ENCODE data around the gene CAPZA2. TPM values are rescaled to one million over a fixed set of nuclear protein-coding genes. Genes with fewer than 3 reads are reported as not detected.

CAPZA2 gene
- total and polyA plus RNA-seq, 9 of the 15 experiments (the other 6 are each of a cell fraction or from before 2014, with no cell fraction given), result 67.0 to 524 (median 176) TPM

- TF ChIP-seq ZNF592 (IDR thresholded peaks at IDR 0.05), result peak; percentile 91
- no peak; the same call in 1 of the 2 replicates for TF ChIP-seq MBD2 (IDR thresholded peaks at IDR 0.05; ENCODE audit: borderline replicate concordance, low read depth)
Observed at GRCh38 chr7:116950889-116951351, 88.5 kb downstream of the CAPZA2 start (continued).

DNA sequence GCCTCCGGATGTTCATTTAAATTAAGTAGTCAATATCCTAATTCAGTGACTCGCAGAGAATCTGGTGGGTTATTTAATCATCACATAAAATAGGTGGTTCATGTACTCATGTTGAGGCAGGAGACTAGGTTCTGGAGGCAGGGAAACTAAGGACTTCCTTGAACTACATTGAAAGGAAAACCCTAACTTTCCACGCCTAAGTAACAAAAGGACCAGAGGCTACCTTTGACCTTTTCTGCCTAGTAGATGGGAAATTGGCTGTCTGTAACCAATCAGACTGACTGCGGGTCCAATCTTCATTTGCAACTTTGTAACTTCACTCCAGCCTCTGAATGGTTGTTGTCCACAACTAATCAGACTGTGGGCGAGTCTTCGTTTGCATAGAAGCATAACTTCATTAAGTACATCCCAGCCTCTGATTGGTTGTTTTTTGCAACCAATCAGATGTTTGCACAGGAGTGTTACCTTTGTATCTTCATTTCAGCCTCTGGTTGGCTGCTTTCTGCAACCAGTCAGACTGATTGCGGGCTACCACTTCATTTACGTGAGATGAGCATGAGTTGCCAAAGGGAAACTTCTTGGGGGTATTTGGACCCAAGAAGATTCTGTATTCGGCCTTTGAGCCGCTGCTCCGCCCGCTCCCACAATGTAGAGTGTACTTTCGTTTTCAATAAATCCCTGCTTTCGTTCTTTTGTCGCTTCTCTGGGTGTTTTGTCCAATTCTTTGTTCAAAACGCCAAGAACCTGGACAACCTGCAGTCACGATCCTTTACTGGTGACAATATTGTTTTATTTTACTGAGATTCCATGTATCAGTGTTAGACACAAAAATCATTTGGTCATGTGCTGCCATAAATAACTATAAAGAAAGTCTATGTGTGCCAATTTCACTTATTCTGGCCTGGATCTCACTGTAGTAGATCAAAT, 89.2 kb downstream of the CAPZA2 start:
- Histone ChIP-seq H3K36me3 (ENCODE audit: control insufficient read depth, insufficient read depth, low read length) (peaks cover 7% of the 10 kb centered on the region; the same call in 1 of the 3 replicates), H3K27me3 (ENCODE audit: control insufficient read depth in 2 of 2, insufficient read depth in 2 of 2, low read length in 2 of 2) (no peaks in the 10 kb centered on the region), H3K79me2 (ENCODE audit: control insufficient read depth, insufficient read depth, low read length) (peaks cover 31% of the 10 kb centered on the region), H3K4me3 (peak overlapping the region; percentile 31), H3K9me3 (replicated peaks; ENCODE audit: control insufficient read depth, insufficient read depth, low read depth, low read length) (no peaks in the 10 kb centered on the region), H3K4me2 (ENCODE audit: insufficient read depth, low read length) (peak overlapping the region; percentile 75), H3K9me1 (ENCODE audit: control insufficient read depth, insufficient read depth, low read length) (no peaks in the 10 kb centered on the region), H4K20me1 (replicated peaks; ENCODE audit: control insufficient read depth, insufficient read depth, low read length) (no peaks in the 10 kb centered on the region), H3K9ac (ENCODE audit: insufficient read depth in 1 of 2, low read depth in 2 of 2, low read length in 2 of 2) (peak overlapping the region; percentile 13 to 96; a peak in 3 of 4 replicates), H3K4me1 (replicated peaks in 1 of 2; ENCODE audit: control insufficient read depth in 2 of 2, insufficient read depth in 2 of 2, low read length in 2 of 2) (peaks cover 27 to 54% of the 10 kb centered on the region in 2 experiments), H2AFZ (ENCODE audit: low read depth, low read length) (peak overlapping the region; percentile 98), H3K27ac (ENCODE audit: extremely low read depth, low read depth, low read length) (peak overlapping the region; percentile 95)
- in situ Hi-C loops (cut with MboI), result loop anchor here (25.0 kb wide), 1 partner anchor 1236 kb away; the partner anchor contains the start of gene LSM8
- peak; percentile 75 to 96 (median 82) for DNase-seq (ENCODE audit: extremely low read depth in 1 of 4, low spot score in 3 of 4)
- CTCF ChIA-PET (ENCODE audit: low intra/inter-chr PET ratio), result no interaction called here
- intact Hi-C loops (cut with micrococcal nuclease), result loop anchor here (1.0 to 10.0 kb wide), 5 partner anchors 74 to 1233 kb away; partner anchors contain the start of genes LSM8 and TES
- ATAC-seq, result peak; percentile 66
- BruUV-seq (replicated peaks), result no TSS peak
- POLR2A ChIA-PET, result interaction anchor here (0.7 to 5.0 kb wide), 5 partner anchors 8 to 95 kb away, joined by 3 to 40 read pairs (median 3); no protein-coding TSS in a partner anchor
- WGBS (ENCODE audit: insufficient coverage, low coverage, missing lambda C conversion rate), result 9% methylated on average over 17 of the region's 17 CpGs
- FAIRE-seq, result peak; percentile 94
- TF ChIP-seq SRF (CRISPR knock-in tag; IDR thresholded peaks at IDR 0.05) (peak in 1 of 2 experiments; percentile 7; a peak in 1 of 4 replicates), NR2C1 (IDR thresholded peaks at IDR 0.05) (peak; percentile 94), NR2C1 (tag; IDR thresholded peaks at IDR 0.05) (peak; percentile 95), ZBTB11 (CRISPR knock-in tag; IDR thresholded peaks at IDR 0.05) (0 out of 6 replicates have a peak, but pooled peaks of 1 of the 3 experiments have one; percentile 23), RBBP5 (IDR thresholded peaks at IDR 0.05; ENCODE audit: borderline replicate concordance, insufficient read depth, low read length, poor library complexity, severe bottlenecking) (peak; percentile 68), ZNF445 (CRISPR knock-in tag; IDR thresholded peaks at IDR 0.05; ENCODE audit: low read depth) (no peak), FOXA3 (CRISPR knock-in tag; conservative IDR thresholded peaks at IDR 0.05 in 1 of 2, IDR thresholded peaks at IDR 0.05 in 1 of 2) (no peak)

Measured in K562 (cell line).